Activated gamma-delta T cell (primary cell): Measurements from ENCODE around the gene GPR21.

ENCODE experiments used
- DNase-seq: peaks from one replicate; lab custom pipeline; 2025; lab: John Stamatoyannopoulos, UW

The GPR21 gene

GRCh38 chr9:123033864-123034601 lies 566 bp downstream of the GPR21 start:
- no peak for DNase-seq

GRCh38 chr9:123034881-123035510 lies 1.5 kb downstream of the GPR21 start:
- DNase-seq = no peak

- no peak for DNase-seq
These were observed 2.3 kb downstream of the GPR21 start for GRCh38 chr9:123035791-123036190.

GRCh38 chr9:123036893-123037545 lies 3.6 kb downstream of the GPR21 start:
- DNase-seq = no peak

- DNase-seq = no peak
These were observed 6.3 kb downstream of the GPR21 start for GRCh38 chr9:123039617-123040219.

- no peak for DNase-seq
These were observed 7.3 kb downstream of the GPR21 start for GRCh38 chr9:123040801-123041200.

GRCh38 chr9:123041489-123041888 lies 8.0 kb downstream of the GPR21 start:
- DNase-seq = no peak

GRCh38 chr9:123043081-123043939 lies 9.8 kb downstream of the GPR21 start:
- no peak for DNase-seq

GRCh38 chr9:123044586-123044985 lies 11.1 kb downstream of the GPR21 start:
- no peak for DNase-seq

GRCh38 chr9:123046406-123047195 lies 13.1 kb downstream of the GPR21 start:
- no peak for DNase-seq

GRCh38 chr9:123048748-123049147 lies 15.3 kb downstream of the GPR21 start:
- DNase-seq = no peak

GRCh38 chr9:123049589-123050222 lies 16.2 kb downstream of the GPR21 start:
- DNase-seq = no peak

- DNase-seq = no peak
These were observed 19.6 kb downstream of the GPR21 start for GRCh38 chr9:123053046-123053445.

- no peak for DNase-seq
These were observed 20.2 kb downstream of the GPR21 start for GRCh38 chr9:123053711-123054110.

- no peak for DNase-seq
These were observed 25.4 kb downstream of the GPR21 start for GRCh38 chr9:123058834-123059233.

GRCh38 chr9:123059472-123060220 lies 26.2 kb downstream of the GPR21 start:
- DNase-seq = no peak

- no peak for DNase-seq
These were observed 27.7 kb downstream of the GPR21 start for GRCh38 chr9:123061216-123061615.

- DNase-seq = no peak
These were observed 29.1 kb downstream of the GPR21 start for GRCh38 chr9:123062351-123063176.

- no peak for DNase-seq
These were observed 29.7 kb downstream of the GPR21 start for GRCh38 chr9:123063177-123063598.
